K562 (cell line): ENCODE data around the gene IRF2BP2. TPM values are rescaled to one million over a fixed set of nuclear protein-coding genes. Genes with fewer than 3 reads are reported as not detected.
A peak's percentile ranks its signal among the peaks of the same experiment; 100 is the strongest.

Experiments used
- AFF4 ChIP-seq: sonication (generic); formaldehyde crosslinking; IDR thresholded peaks from 2 replicates; pipeline ENCODE4 v1.8.0; 2023; ENCODE audit warnings: mild to moderate bottlenecking, missing genetic modification reagents
- ATF4 ChIP-seq: fragments of 450-650 bp; formaldehyde crosslinking; IDR thresholded peaks from 2 replicates; pipeline ENCODE4 v1.4.0; 2022; ENCODE audit warnings: mild to moderate bottlenecking, moderate library complexity
- ATF7 ChIP-seq: fragments of 450-650 bp; IDR thresholded peaks from 2 replicates; pipeline ENCODE4 v1.7.1; 2014; ENCODE audit warnings: mild to moderate bottlenecking, moderate library complexity
- CHD1 ChIP-seq: fragments of 200-600 bp; sonication (generic); IDR thresholded peaks from one replicate; pipeline ENCODE4 v1.6.1; 2012; ENCODE audit warnings: mild to moderate bottlenecking, moderate library complexity, low read length, inconsistent platforms
- CXXC5 ChIP-seq: fragments of 250-450 bp; sonication (Bioruptor Pico); IDR thresholded peaks from 2 replicates; pipeline ENCODE4 v1.8.0; 2022; ENCODE audit warnings: inconsistent platforms, mild to moderate bottlenecking, moderate library complexity
- FOXK2 ChIP-seq, 2 experiments: fragments of 450-650 bp; IDR thresholded peaks in 1 of 2; conservative IDR thresholded peaks in 1 of 2; 2 replicates each; pipeline ENCODE4 v1.6.1; 2016; ENCODE audit warnings: low read depth in 2 of 2, mild to moderate bottlenecking in 1 of 2
- GATAD2B ChIP-seq: fragments of 450-650 bp; IDR thresholded peaks from 2 replicates; pipeline ENCODE4 v1.6.1; 2017; ENCODE audit warnings: mild to moderate bottlenecking, borderline replicate concordance
- HEY1 ChIP-seq: fragments of 250-450 bp; sonication (Bioruptor Pico); IDR thresholded peaks from 2 replicates; pipeline ENCODE4 v1.5.0; 2020; ENCODE audit warnings: mild to moderate bottlenecking, moderate library complexity, borderline replicate concordance
- IFI16 ChIP-seq: fragments of 250-450 bp; sonication (Bioruptor Pico); IDR thresholded peaks from 2 replicates; pipeline ENCODE4 v2.1.2; 2022; ENCODE audit warnings: mild to moderate bottlenecking, inconsistent platforms
- KAT8 ChIP-seq: fragments of 450-650 bp; IDR thresholded peaks from 2 replicates; pipeline ENCODE4 v1.6.1; 2016; ENCODE audit warnings: low read depth, mild to moderate bottlenecking
- KDM5B ChIP-seq: fragments of 200-600 bp; sonication (generic); IDR thresholded peaks from 2 replicates; pipeline ENCODE4 v1.6.1; 2012; ENCODE audit warnings: low read depth, mild to moderate bottlenecking, moderate library complexity, low read length, control low read depth, inconsistent platforms; ENCODE audit not compliant: insufficient replicate concordance
- KLF6 ChIP-seq: fragments of 250-450 bp; sonication (Bioruptor Pico); IDR thresholded peaks from 2 replicates; pipeline ENCODE4 v1.4.0; 2020; ENCODE audit warnings: mild to moderate bottlenecking, moderate library complexity, borderline replicate concordance
- LARP7 ChIP-seq: fragments of 450-650 bp; IDR thresholded peaks from 2 replicates; pipeline ENCODE4 v1.6.1; 2016
- MTA3 ChIP-seq: fragments of 450-650 bp; formaldehyde crosslinking; IDR thresholded peaks from 2 replicates; pipeline ENCODE4 v1.6.1; 2017; ENCODE audit warnings: mild to moderate bottlenecking, borderline replicate concordance
- NFIC ChIP-seq: fragments of 450-650 bp; IDR thresholded peaks from 2 replicates; pipeline ENCODE4 v1.6.1; 2017; ENCODE audit warnings: mild to moderate bottlenecking, inconsistent platforms
- PHTF2 ChIP-seq: fragments of 250-450 bp; sonication (Bioruptor Pico); IDR thresholded peaks from 2 replicates; pipeline ENCODE4 v1.5.0; 2021; ENCODE audit warnings: mild to moderate bottlenecking
- PML ChIP-seq: IDR thresholded peaks from 2 replicates; pipeline ENCODE4 v1.6.1; 2012; ENCODE audit warnings: low read length, inconsistent platforms
- RAD51 ChIP-seq: fragments of 450-650 bp; IDR thresholded peaks from 2 replicates; pipeline ENCODE4 v1.7.1; 2016; ENCODE audit warnings: low read depth, mild to moderate bottlenecking, borderline replicate concordance
- SOX6 ChIP-seq: fragments of 450-650 bp; IDR thresholded peaks from 2 replicates; pipeline ENCODE4 v1.6.1; 2014; ENCODE audit warnings: mild to moderate bottlenecking
- SP2 ChIP-seq: IDR thresholded peaks from 2 replicates; pipeline ENCODE4 v1.6.1; 2011; ENCODE audit warnings: mild to moderate bottlenecking, low read depth, low read length, moderate library complexity; ENCODE audit not compliant: poor library complexity, severe bottlenecking; ENCODE audit errors: extremely low read depth
- THRB ChIP-seq: fragments of 450-650 bp; formaldehyde crosslinking; conservative IDR thresholded peaks from 2 replicates; pipeline ENCODE4 v1.4.0; 2022; ENCODE audit warnings: mild to moderate bottlenecking, missing genetic modification characterization
- ZNF41 ChIP-seq: fragments of 250-450 bp; sonication (Bioruptor Pico); conservative IDR thresholded peaks from 2 replicates; pipeline ENCODE4 v1.4.0; 2020; ENCODE audit warnings: mild to moderate bottlenecking
- ZZZ3 ChIP-seq: fragments of 450-650 bp; IDR thresholded peaks from 2 replicates; pipeline ENCODE4 v1.6.1; 2016; ENCODE audit warnings: antibody characterized with exemption, mild to moderate bottlenecking, moderate library complexity
- polyA plus RNA-seq, 8 experiments: library from polyadenylated mRNA; depleted of rRNA in 4 of 8; stranded (reverse) in 5 of 8; unstranded in 3 of 8; fragments of >200 nt; fragmentation: Nextera tagmentation in 2 of 8; fragmentation: Illumina TruSeq in 1 of 8; extraction: Ambion mirVana in 2 of 8; extraction: Trizol in 1 of 8; gene quantifications; 2 replicates each; pipeline versions ENCODE4 v1.2.1 to v1.2.3, GENCODE V29; 2011 to 2014; ENCODE audit warnings: inconsistent platforms in 1 of 8, missing spikeins in 1 of 8
- total RNA-seq, 7 experiments: library from RNA; depleted of rRNA in 6 of 7; stranded (reverse); fragments of >200 nt in 6 of 7; fragmentation: Illumina TruSeq in 2 of 7; extraction: Trizol in 2 of 7; gene quantifications; 2 replicates each; pipeline versions ENCODE4 v1.2.1 to v1.2.3, GENCODE V29; 2011 to 2021; ENCODE audit warnings: low replicate concordance in 1 of 7

IRF2BP2 gene
- total and polyA plus RNA-seq, 9 of the 15 experiments (the other 6 are each of a cell fraction or from before 2014, with no cell fraction given): 7.7 to 68.6 (median 22.1) TPM

- TF ChIP-seq ZNF41 (CRISPR knock-in tag) (0 out of 2 replicates have a peak, but pooled peaks have one; percentile 54), PHTF2 (CRISPR knock-in tag) (0 out of 2 replicates have a peak, but pooled peaks have one; percentile 19), CXXC5 (peak; percentile 39; the same call in 1 of the 2 replicates), KLF6 (CRISPR knock-in tag) (peak; percentile 45; the same call in 1 of the 2 replicates), NFIC (no peak), KAT8 (no peak), ATF4 (CRISPR knock-in tag) (peak; percentile 30; the same call in 1 of the 2 replicates), THRB (peak; percentile 75; the same call in 1 of the 2 replicates), SP2 (no peak), LARP7 (no peak), ZZZ3 (no peak), CHD1 (peak; percentile 58), AFF4 (CRISPR knock-in tag) (no peak), SOX6 (peak; percentile 59), IFI16 (CRISPR knock-in tag) (peak; percentile 65; the same call in 1 of the 2 replicates), GATAD2B (peak; percentile 34; the same call in 1 of the 2 replicates), RAD51 (peak; percentile 83), ATF7 (peak; percentile 35; the same call in 1 of the 2 replicates), HEY1 (CRISPR knock-in tag) (0 out of 2 replicates have a peak, but pooled peaks have one; percentile 69), KDM5B (peak; percentile 44), FOXK2 (conservative IDR thresholded peaks at IDR 0.05 in 1 of 2, IDR thresholded peaks at IDR 0.05 in 1 of 2; ENCODE audit: low read depth in 2 of 2) (peak in 1 of 2 experiments; percentile 77; a peak in 2 of 4 replicates), PML (no peak; the same call in 1 of the 2 replicates), MTA3 (peak; percentile 82)
Observed at GRCh38 chr1:234605983-234606783, 3.8 kb downstream of the IRF2BP2 start (continued).
